Fibroblast of skin of right biceps (primary cell): ENCODE data around the gene SYK.
"Not testable (repeated sequence)": the region's sequence is repeated elsewhere in the genome, so short reads cannot be mapped to it uniquely, and the experiment has no call there.

Experiments
- DNase-seq: peaks from one replicate; pipeline ENCODE4 v3.0.0-alpha.2; 2013

Gene SYK

GRCh38 chr9:90801241-90801972 is at the start of gene SYK:
TSS of gene SYK (plus strand) at chr9:90801819. CDS start at chr9:90843899, 42,080 bp downstream.
- DNase-seq = no peak

DNA sequence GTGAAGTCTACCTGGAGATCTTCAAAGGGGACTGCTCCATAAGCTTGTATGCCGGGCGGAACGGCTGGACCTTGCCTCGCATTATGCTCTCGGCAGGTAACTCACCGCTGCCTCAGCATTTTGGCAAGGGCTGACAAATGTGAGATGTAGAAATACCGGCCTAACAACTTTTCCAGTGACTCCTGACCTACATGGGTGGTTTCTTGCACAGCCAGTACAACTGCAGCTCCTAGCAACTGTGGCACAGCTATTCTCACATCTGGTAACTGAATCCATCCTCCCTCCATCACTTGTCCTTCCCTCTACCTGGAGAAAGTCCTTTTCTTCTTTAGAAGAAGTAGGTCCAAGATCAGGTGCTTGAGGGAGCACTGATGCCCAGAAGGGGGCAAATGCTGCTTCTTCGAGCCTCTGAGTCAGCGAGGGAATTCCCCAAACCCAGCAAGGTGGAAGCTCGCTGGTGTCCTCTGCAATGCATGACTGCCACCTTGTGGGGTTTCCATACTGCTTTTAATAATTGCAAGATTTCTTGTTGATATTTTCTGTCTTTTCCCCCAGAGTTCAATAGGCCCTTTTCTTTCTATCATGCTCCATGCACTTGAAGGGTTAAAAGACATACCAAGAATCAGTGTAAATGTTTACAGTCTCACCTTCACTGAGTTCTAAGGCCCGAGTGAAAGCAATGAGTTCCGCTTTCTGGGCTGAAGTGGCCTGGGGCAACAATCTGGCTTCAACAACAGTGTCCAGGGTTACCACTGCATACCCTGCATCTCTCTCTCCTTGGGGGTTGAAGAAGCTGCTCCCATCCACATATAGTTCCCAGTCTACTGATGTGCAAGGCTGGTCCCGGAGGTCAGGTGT is 45.9 kb upstream of the SYK start:
- peak; percentile 29 for DNase-seq

GRCh38 chr9:90760577-90760976 is 41.0 kb upstream of the SYK start:
- not testable (repeated sequence) for DNase-seq

- no peak for DNase-seq
Measured at GRCh38 chr9:90766731-90767130, 34.9 kb upstream of the SYK start.

GRCh38 chr9:90767523-90768100 is 34.0 kb upstream of the SYK start:
- no peak for DNase-seq

DNA sequence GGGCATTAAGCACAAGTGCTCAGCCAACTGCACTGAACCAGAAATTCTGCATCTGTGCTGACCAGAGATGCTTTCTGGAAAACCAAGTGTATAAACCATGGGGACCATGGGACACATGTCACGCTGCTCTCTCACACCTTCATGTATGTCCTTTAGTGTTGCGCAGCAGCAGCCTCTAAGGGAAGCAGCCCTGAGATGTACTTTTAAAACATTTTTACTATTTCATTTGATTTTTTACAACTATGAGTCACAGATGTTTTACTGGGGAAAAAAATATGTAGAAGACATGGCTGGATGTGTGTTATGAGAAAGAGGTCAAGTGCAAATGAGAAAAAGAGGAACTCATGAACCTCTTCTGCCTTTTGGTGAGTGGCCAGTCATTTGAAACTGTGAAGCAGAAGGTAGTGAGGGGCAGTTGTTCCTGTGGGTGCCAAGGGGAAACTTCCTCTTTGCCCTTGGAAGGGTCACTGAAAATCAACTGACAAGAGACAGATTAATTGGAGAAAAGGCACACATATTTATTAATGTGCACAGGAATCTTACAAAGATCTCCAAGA is 31.4 kb upstream of the SYK start:
- DNase-seq = no peak

DNA sequence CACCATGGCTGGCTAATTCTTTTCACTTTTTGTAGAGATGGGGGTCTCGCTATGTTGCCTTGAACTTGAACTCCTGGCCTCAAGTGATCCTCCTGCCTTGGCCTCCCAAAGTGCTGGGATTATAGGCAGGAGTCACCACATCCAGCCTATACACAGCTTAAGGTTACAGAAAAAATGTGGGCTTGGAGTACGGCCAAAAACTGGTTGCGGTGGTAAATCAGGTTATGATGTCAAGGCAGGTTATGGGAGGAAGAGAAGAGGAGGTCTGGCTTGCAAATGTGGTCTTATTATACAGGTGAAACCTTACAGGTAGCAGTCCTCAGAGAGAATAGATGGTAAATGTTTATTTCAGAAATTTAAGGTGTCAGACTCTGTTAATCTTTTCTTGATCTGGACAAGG is 30.7 kb upstream of the SYK start:
- no peak for DNase-seq

GRCh38 chr9:90772386-90772785 is 29.2 kb upstream of the SYK start:
- DNase-seq = no peak

DNA sequence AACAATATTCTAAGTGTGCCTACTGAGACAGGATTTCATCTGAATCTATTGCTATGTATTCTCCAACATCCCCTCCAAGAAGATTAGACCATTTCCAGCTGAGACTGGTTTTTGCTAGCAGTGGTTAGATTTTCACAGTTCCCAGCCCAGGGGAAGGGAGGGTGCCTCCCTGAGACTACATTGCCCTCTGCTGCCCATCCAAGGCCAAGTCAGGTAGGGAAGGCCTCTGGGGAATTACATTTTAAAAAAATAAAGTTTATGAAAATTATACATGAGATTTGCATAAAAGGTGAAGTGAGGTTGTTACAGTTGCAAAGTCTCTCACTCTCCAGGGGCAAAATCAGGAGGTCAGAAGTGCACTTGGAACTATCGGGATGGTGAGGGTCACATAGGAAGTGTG is 28.0 kb upstream of the SYK start:
- DNase-seq = no peak

DNA sequence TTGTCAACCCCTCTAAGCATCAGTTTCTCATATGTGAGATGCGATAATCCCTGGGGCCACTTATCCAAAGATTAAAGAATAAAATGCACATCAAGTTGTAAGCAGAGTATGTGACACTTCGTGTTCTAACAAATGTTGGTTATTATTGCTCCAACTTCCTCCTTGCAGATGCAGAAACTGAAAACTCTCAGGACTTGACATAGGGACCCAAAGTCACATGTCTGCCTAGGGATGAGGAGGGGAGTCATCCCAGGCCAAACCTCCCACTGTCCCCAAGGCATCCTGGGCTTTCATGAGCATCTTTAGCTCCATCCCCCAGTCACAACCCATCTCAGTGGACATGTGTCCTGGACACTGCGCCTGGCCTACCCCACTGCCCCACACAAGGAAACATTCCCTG is 27.5 kb upstream of the SYK start:
- no peak for DNase-seq

- DNase-seq = no peak
Measured at GRCh38 chr9:90774682-90775081, 26.9 kb upstream of the SYK start.

GRCh38 chr9:90775657-90776056 is 26.0 kb upstream of the SYK start:
- DNase-seq = no peak

GRCh38 chr9:90778746-90779145 is 22.9 kb upstream of the SYK start:
- no peak for DNase-seq

DNA sequence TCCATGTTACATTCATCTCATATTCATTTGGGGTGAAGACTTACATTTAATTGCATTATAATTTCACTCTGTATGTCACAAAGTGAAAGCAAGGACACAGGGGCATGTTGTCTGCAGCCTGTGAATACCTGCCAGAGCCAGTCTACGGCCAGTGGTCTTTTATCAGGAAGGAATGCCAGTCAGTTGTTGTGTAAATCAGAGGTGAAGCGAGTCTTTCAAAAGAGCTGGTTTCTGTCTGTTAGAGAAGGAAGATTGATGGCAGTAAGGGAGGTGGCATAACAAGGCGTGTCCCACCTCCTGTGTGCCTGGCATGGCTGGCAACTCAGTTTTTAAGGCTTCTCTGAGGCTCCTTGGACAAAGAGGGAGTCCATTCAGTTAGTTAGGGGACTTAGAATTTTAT is 18.1 kb upstream of the SYK start:
- no peak for DNase-seq

- no peak for DNase-seq
Measured at GRCh38 chr9:90783964-90784363, 17.7 kb upstream of the SYK start.

GRCh38 chr9:90787771-90788460 is 13.7 kb upstream of the SYK start:
- no peak for DNase-seq

- not testable (repeated sequence) for DNase-seq
Measured at GRCh38 chr9:90788527-90788926, 13.1 kb upstream of the SYK start.

- no peak for DNase-seq
Measured at GRCh38 chr9:90789408-90789807, 12.2 kb upstream of the SYK start.

GRCh38 chr9:90789862-90790261 is 11.8 kb upstream of the SYK start:
- DNase-seq = no peak

- DNase-seq = not testable (repeated sequence)
Measured at GRCh38 chr9:90793024-90793423, 8.6 kb upstream of the SYK start.

DNA sequence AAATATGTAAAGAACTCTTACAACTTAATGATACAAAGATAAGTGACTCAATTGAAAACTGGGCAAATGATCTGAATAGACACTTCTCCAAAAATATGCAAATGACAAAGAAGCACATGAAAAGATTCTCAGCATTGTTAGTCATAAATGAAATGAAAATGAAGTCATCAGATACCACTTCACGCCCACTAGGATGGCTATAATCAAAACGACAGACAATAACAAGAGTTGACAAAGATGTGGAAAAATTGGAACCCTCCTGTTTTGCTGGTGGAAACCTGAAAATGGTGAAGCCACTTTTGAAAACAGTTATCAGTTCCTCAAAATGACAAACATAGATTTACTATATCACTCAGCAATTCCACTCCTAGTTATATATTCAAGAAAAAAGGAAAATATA is 7.9 kb upstream of the SYK start:
- DNase-seq = no peak

DNA sequence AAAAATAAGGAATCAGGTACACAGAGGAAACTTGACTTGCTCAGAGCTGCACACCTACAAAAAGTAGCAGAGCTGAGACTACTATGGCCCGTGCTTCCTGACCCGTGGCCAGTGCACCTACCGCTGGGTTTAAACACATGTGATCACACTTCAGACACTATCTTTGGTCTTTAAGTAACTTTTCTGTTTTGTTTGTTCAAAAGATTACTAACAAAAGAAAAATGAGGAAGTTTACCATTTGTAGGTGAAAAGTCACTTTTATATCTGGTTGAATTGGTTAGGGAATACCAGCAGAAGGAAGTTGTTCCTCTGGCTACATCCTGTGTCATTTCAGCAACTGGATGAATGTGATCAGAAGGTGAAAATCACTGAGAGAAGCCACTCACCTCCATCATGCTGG is 6.5 kb upstream of the SYK start:
- no peak for DNase-seq

GRCh38 chr9:90795871-90796317 is 5.7 kb upstream of the SYK start:
- no peak for DNase-seq
